ENCODE results near the gene MID1. TPM values are rescaled to one million over a fixed set of nuclear protein-coding genes. Genes with fewer than 3 reads are reported as not detected.

MID1 gene, protein sequence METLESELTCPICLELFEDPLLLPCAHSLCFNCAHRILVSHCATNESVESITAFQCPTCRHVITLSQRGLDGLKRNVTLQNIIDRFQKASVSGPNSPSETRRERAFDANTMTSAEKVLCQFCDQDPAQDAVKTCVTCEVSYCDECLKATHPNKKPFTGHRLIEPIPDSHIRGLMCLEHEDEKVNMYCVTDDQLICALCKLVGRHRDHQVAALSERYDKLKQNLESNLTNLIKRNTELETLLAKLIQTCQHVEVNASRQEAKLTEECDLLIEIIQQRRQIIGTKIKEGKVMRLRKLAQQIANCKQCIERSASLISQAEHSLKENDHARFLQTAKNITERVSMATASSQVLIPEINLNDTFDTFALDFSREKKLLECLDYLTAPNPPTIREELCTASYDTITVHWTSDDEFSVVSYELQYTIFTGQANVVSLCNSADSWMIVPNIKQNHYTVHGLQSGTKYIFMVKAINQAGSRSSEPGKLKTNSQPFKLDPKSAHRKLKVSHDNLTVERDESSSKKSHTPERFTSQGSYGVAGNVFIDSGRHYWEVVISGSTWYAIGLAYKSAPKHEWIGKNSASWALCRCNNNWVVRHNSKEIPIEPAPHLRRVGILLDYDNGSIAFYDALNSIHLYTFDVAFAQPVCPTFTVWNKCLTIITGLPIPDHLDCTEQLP
- polyA plus RNA-seq (2011; rRNA removed) = 106 and 113 TPM in 2 replicates
- polyA plus RNA-seq (2012; cell fraction: cytosol; rRNA removed) = 54.5 and 56.8 TPM in 2 replicates
- 106 and 115 TPM in 2 replicates for polyA plus RNA-seq (2012; cell fraction: nucleus; rRNA removed)
- polyA plus RNA-seq (2017; fragmentation: RNase III; extraction: RNeasy Plus Mini Kit Qiagen cat#74134 plus additional on column Dnase treatment) = 58.3 to 59.8 TPM (median 59.5 TPM) in 3 replicates
- 178 and 200 TPM in 2 replicates for polyA minus RNA-seq (2011; rRNA and poly(A)+ RNA removed)

DNA sequence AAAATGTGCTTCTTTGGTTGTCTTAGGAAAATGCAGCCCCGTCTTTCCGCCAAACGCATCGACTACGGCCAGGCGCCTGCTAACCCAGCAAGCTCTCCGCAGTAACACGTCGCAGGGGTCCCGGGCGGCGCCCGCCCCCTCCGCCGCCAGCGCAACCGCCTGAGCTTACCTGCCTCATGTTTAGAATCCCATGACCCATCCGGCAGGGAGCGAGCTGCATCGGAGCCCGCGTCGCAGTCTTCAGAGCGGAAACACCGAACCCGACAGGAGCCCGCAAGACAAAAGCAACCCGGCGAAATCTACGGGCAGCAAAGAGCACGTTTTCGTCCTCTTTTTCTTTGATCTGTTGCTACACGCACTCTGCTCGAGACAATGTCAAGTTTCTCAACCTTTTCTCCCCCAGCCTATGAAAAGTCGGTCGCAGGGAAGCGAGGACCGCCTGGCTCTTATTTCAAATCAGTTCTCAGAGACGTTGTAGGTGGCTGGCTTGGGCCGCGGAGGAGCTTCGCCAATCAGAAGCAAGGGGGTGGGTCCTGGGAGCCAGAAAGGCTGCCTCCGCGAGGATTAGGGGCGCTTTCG is at the start of gene MID1:
TSS of gene MID1 (minus strand) at position 465 of the 579 bp plus-strand sequence. CDS start 53,038 bp downstream, outside the sequence.
- Histone ChIP-seq H3K27ac (peak within 1 kb of the TSS; percentile 76 to 95), H3K4me2 (peak within 1 kb of the TSS; percentile 96), H3K4me1 (peaks cover 24% of the 10 kb centered on the region), H3K4me3 (peak within 1 kb of the TSS; percentile 68), H3K9me3 (no peaks in the 10 kb centered on the region)
- DNase-seq (ENCODE audit: low read depth in 1 of 2, low spot score in 1 of 2) (peak; percentile 68 to 85), ATAC-seq (peak; percentile 89 to 91), FAIRE-seq (no peak)
- ChIA-PET POLR2A (interaction anchor here (1.0 to 2.7 kb wide), 8 partner anchors 10 to 433 kb away, joined by 3 to 12 read pairs (median 4); no protein-coding TSS in a partner anchor), CTCF (interaction anchor here (1.1 to 6.1 kb wide), 4 partner anchors 12 to 430 kb away, joined by 3 to 42 read pairs (median 23); no protein-coding TSS in a partner anchor)
- TF ChIP-seq JUN (IDR thresholded peaks at IDR 0.05) (peak; percentile 52 to 62; a peak in 2 of 5 replicates), CEBPB (IDR thresholded peaks at IDR 0.05) (0 out of 4 replicates have a peak, but pooled peaks of 1 of the 2 experiments have one; percentile 31), CHD2 (IDR thresholded peaks at IDR 0.05; ENCODE audit: low read length, partially characterized antibody) (no peak), POLR2A (IDR thresholded peaks at IDR 0.05; ENCODE audit: low read length) (peak; percentile 36; the same call in 1 of the 2 replicates), GATA3 (IDR thresholded peaks at IDR 0.05; ENCODE audit: borderline replicate concordance) (peak; percentile 31; the same call in 1 of the 2 replicates), MYC (IDR thresholded peaks at IDR 0.05; ENCODE audit: borderline replicate concordance, low read length) (0 out of 2 replicates have a peak, but pooled peaks have one; percentile 13), KDM1A (IDR thresholded peaks at IDR 0.05; ENCODE audit: low read depth) (no peak)
- TF ChIP-seq, protein P1, sequence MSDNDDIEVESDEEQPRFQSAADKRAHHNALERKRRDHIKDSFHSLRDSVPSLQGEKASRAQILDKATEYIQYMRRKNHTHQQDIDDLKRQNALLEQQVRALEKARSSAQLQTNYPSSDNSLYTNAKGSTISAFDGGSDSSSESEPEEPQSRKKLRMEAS (IDR thresholded peaks at IDR 0.05) = peak; percentile 47
- TF ChIP-seq, protein P2, sequence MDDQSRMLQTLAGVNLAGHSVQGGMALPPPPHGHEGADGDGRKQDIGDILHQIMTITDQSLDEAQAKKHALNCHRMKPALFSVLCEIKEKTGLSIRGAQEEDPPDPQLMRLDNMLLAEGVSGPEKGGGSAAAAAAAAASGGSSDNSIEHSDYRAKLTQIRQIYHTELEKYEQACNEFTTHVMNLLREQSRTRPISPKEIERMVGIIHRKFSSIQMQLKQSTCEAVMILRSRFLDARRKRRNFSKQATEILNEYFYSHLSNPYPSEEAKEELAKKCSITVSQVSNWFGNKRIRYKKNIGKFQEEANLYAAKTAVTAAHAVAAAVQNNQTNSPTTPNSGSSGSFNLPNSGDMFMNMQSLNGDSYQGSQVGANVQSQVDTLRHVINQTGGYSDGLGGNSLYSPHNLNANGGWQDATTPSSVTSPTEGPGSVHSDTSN (IDR thresholded peaks at IDR 0.05) = 0 out of 2 replicates have a peak, but pooled peaks have one; percentile 28
- WGBS (ENCODE audit: missing lambda C conversion rate) = 2% methylated on average over 23 of the region's 46 CpGs

DNA sequence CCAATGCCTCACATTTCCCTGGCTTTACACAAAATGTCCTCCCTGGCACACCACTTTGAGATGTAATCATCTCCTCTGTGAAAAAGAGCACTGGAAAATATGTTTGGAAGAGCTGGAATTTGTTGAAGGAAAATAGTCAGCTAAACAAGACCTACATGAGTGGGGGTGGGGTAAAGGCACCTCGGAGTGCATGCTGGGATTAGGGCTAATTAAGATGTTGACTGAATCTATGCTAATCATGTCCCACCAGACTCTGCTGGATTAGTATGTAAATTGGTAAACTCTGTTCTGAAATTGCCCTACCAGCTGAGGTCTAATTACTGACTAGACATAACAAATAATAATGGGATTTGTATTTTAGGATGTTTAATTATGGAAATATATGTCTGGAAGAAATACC is 46.8 kb upstream of the MID1 start:
- H3K9me3 ChIP-seq = no peaks in the 10 kb centered on the region
- 43% methylated on average over 1 of the region's 1 CpG for WGBS (ENCODE audit: missing lambda C conversion rate)
- ATAC-seq (no peak), DNase-seq (ENCODE audit: low read depth in 1 of 2, low spot score in 1 of 2) (no peak), FAIRE-seq (peak; percentile 84)
- ChIA-PET CTCF (no interaction called here), POLR2A (no interaction called here)
- no peak overlapping the region for H3K4me3 ChIP-seq
- no peak overlapping the region for H3K27ac ChIP-seq
- no peaks in the 10 kb centered on the region for H3K4me1 ChIP-seq
- no peak for TF ChIP-seq NR3C1 (IDR thresholded peaks at IDR 0.05)
- TF ChIP-seq TP53 (CRISPR knock-in tag; IDR thresholded peaks at IDR 0.05) = no peak
- no peak for TF ChIP-seq CHD2 (IDR thresholded peaks at IDR 0.05; ENCODE audit: low read length, partially characterized antibody)
- TF ChIP-seq GATA3 (IDR thresholded peaks at IDR 0.05; ENCODE audit: borderline replicate concordance) = no peak
- TF ChIP-seq, protein P3, sequence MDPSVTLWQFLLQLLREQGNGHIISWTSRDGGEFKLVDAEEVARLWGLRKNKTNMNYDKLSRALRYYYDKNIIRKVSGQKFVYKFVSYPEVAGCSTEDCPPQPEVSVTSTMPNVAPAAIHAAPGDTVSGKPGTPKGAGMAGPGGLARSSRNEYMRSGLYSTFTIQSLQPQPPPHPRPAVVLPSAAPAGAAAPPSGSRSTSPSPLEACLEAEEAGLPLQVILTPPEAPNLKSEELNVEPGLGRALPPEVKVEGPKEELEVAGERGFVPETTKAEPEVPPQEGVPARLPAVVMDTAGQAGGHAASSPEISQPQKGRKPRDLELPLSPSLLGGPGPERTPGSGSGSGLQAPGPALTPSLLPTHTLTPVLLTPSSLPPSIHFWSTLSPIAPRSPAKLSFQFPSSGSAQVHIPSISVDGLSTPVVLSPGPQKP (IDR thresholded peaks at IDR 0.05; ENCODE audit: low read depth, low read length) = no peak
- H3K4me2 ChIP-seq = no peak overlapping the region

DNA sequence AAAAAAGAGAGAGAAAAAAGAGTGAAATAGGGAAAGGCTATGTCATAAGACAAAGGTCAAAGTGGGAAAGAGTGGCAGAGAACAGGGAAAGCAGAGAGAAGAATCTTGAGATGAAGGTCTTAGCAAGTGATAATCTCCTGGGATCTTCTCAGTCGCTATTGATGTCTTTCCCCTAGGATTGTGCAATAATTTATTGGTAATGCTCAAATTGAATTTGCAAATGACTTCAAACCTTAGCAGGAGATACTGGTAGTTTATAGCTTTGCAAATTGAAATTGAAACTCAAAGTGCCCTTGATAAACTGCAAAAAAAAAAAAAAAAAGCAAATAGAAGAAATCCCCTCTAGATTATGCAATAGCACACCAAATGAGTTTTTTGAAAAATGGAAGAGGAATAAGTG is 45.7 kb upstream of the MID1 start:
- 75% methylated on average over 1 of the region's 1 CpG for WGBS (ENCODE audit: missing lambda C conversion rate)
- FAIRE-seq = no peak

More for the DNA sequence above, 45.7 kb upstream of the MID1 start:
- TF ChIP-seq CHD2 (IDR thresholded peaks at IDR 0.05; ENCODE audit: low read length, partially characterized antibody) = no peak
- no peak for ATAC-seq
- Histone ChIP-seq H3K4me3 (no peak overlapping the region), H3K4me2 (no peak overlapping the region), H3K4me1 (no peaks in the 10 kb centered on the region), H3K27ac (no peak overlapping the region), H3K9me3 (no peaks in the 10 kb centered on the region)
- ChIA-PET CTCF (interaction anchor here (0.6 kb wide), 1 partner anchor 234 kb away, joined by 3 read pairs; no protein-coding TSS in a partner anchor), POLR2A (no interaction called here)
- DNase-seq (ENCODE audit: low read depth in 1 of 2, low spot score in 1 of 2) = no peak
